GM21737 (cell line): ENCODE data around the gene BSPRY.

Source experiments
- ATAC-seq: cut with Tn5 transposase; IDR thresholded peaks from one replicate; pipeline ENCODE4 v1.9.1; 2021; ENCODE audit warnings: mild to moderate bottlenecking, moderate library complexity; ENCODE audit not compliant: unreplicated experiment

The BSPRY gene

DNA sequence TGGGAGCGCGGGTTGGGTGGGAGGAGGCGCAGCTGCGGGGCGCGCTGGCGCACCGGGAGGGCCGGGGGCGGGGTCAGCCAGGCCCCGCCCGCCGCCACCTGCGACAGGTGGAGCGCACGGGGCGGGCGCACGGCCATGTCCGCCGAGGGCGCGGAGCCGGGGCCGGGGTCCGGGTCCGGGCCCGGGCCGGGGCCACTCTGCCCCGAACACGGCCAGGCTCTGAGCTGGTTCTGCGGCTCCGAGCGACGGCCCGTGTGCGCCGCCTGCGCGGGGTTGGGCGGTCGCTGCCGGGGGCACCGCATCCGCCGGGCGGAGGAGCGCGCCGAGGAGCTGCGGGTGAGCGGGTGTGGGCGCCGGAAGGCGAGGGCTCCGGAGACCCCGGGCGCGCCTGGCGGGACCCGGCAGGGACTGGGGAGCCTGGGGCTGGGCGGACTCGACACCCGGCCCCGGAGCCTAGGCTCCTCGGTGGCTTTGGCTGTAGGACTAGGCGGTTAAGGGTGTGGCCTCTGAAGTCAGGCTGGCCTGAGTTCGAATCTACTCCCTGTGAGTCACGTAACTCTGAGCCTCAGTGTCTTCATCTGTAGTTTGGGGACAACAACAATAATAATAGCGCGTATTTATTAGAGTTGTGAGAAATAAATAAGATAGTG, at the start of gene BSPRY:
Gene BSPRY, plus strand, starts transcription at position 97 of the 650 bp plus-strand sequence. Its CDS starts 39 bp downstream, at position 136.
- no peak for ATAC-seq

- ATAC-seq = no peak
These were observed 49.5 kb upstream of the BSPRY start for GRCh38 chr9:113299800-113300292.

- ATAC-seq = no peak
These were observed 47.8 kb upstream of the BSPRY start for GRCh38 chr9:113301548-113301947.

DNA sequence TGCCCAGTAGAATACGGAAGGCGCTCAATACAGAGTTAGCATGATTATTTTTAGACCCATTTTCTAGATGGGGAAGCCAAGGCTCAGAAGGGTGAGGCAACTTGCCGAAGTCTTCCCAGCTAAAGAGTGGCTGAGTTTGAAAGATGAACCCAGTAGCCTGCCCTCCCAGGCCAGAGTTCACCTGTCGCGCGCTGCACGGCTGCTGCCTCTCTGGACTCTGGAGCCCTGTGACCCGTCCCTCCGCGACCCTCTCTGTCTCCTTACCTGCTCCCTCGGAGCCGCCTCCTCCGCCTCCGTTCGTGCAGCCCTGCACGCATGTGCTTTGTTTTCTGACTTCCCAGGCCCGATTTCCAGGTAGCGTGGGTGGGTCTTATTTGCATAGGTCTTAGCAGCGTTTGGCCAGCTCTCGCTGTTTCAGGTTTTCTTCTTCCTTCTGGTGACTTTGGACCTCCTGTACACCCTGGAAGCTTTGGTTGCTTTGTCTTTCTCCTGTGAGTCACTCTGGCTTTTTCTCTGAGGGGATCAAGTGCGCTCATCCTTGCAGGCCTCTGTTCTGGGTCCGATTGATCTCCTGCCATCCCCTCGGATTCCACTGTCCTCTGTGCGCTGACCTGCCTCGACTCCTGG, 46.4 kb upstream of the BSPRY start, which contains the start of gene RNF183:
Gene RNF183, minus strand, starts transcription at position 585 of the 627 bp plus-strand sequence. CDS start 5,192 bp downstream, outside the sequence.
- ATAC-seq = no peak

DNA sequence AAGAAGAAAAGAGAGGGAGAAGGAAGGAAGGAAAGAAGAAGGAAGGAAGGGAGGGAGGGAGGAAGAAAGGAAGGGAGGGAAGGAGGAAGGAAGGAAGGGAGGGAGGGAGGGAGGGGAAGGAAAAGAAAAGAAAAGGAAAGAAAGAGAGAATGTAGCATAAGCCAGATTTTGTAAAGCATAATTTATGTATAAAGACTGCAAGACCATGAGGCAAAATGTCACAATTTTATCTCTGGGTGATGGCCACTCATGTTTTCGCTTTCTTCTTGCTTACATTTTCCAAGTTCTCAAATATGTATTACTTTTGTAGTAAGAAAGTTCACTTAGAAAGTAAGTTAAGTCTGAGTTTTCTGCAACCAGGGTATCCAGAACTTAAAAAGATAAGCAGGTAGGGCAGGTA, 42.8 kb upstream of the BSPRY start:
- ATAC-seq = no peak

DNA sequence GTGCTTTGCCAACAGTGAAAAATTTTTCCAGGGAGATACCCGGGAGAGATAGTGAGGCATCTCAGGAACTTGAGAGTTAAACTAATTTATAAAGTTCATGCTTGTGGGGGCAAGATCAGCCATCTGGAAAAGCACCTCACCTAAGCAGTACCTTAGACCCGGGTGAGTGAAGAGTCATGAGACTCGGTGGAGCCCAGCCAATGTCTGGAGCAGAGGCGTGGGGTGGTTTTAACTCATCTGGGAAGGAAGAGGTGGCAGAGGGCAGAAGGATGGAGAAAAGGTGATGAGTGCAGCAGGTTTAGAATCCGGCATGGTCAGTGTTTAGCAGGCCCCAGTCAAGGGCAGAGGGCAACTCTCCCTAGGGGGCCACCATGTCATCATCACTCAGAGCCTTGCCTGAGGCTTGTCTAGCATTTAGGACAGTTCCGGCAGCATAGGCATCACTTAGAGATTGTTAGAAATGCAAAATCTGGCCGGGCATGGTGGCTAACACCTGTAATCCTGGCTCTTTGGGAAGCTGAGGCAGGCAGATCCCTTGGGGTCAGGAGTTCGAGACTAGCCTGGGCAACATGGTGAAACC, 41.9 kb upstream of the BSPRY start:
- ATAC-seq = no peak

GRCh38 chr9:113309204-113309813, 40.0 kb upstream of the BSPRY start:
- no peak for ATAC-seq

DNA sequence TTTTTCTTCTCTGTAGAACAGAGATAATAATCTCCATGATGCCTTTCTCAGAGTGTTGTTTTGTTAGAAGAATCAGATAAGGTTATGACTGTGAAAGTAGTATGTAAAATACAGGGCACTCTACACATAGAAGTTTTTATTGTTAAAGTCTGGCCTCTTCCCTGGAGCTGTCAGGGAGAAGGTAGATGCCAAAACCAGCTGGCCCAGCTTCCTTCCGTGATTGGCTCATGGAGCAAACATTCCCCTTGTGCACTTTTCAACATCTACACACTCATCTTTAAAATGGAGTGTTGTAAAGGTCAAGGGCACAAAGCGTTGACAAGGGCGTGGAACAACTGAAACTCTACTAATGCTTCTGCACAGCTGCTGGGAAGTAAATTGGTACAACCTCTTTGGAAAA, 38.8 kb upstream of the BSPRY start:
- no peak for ATAC-seq

- ATAC-seq = no peak
These were observed 37.4 kb upstream of the BSPRY start for GRCh38 chr9:113311961-113312360.

DNA sequence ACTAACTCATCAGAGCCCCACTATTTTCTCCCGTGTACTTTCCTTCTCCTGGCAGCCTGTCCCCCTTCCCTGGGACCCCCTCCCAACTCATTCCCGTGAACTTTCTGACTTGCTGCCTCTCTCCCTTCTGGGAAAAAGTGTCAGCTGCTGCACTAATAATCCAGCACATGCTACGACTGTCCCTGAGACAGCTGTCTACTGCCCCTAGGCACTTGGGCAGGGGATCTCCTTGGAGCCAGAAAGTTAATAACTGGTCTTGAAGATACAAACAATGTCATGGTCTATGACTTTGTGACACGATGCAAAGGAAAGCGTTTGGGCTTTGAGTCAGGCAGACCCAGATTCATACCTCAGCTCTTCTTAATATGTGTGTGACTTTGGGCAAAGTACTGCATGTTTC, 36.1 kb upstream of the BSPRY start:
- no peak for ATAC-seq

GRCh38 chr9:113315231-113315630, 34.1 kb upstream of the BSPRY start:
- no peak for ATAC-seq

DNA sequence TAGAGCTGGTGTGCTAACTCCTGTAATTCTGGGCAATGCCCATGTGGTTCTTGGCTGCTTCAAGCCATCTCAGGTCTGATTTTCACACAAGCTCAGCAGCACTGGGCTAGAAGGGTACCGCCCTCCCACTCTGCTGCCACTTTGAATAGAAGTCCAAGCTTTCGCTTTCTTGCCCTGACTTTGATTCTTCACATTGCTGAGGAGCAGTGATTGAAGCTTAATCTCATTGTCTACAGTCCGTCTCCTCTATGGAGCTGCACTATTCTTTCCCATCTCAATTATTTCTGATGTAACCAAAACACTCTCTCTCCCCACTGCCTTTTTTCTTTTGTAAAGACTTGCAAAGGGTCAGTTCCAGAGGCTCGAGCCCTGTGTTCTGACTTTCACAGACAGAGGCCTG, 33.3 kb upstream of the BSPRY start:
- ATAC-seq = no peak

DNA sequence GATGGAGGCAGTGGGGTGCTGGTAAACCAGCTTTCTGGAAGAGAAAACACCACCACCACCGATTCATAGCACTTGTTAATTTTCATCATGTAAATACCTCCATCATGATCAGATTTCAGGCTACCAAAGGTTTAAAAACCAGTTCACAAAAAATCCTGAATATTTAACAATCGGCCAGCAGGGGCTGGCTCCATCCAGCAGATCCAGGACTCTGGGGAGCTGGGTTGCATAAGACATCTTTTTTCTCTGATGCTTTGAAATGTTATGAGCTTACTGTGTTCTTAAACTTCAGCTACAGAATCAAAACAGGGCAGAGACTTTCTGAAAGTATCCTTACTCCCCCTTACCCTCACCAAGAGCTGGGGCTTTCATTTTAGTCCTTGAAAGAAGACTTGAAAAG, 31.6 kb upstream of the BSPRY start:
- ATAC-seq = no peak

DNA sequence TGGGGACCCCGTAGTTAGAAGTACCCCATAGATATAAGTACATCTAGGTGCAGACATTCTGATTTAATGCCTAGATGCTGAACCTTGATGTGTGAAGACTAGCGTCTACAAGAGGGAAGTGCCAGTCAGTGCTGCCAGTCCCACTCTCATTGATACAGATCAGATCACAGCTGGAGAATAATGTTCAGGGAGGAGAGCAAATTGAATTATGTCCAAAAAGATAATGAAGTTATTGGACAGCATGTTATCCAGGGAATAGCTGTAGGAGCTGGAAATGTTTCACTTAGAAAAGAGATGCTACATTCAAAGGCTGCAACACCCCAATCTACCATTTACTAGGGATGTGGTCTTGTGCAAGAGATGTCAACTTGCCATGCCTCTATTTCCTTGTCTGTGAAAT, 30.3 kb upstream of the BSPRY start:
- ATAC-seq = no peak

DNA sequence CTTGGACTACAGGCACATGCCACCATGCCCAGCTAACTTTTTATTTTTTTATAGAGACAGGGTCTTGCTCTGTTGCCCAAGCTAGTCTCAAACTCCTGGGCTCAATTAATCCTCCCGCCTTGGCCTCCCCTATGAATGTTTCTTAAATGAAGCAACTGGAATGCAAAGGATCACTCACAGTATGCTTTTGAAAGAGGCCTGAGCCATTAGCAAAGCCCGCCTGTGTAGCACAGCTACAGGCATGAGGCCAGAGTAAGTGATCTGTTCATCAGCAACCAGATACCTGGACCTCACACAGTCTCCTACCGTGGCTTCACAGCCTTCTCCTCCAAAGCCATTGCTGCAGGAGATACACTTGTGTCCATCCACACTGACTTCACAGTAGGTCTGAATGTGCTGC, 29.3 kb upstream of the BSPRY start:
- ATAC-seq = no peak

DNA sequence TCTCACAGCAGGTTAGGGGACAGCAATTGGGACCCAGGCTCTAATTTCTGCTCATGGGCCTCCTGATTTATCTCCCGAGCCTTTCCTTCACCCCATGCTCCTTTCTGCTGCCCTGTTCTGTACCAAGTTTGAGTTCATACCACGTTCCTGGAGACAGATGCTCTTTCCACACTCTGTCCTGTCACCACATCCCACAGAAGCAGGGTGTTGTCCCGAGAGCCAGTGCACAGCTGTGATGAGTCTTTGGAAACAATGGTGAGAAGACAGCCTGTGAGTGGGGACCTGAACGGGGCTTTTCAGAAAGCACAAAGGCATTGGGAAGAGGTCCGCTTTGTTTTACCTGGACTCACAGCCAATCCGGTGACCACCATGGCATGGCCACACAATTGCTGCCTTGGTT, 26.7 kb upstream of the BSPRY start:
- no peak for ATAC-seq

DNA sequence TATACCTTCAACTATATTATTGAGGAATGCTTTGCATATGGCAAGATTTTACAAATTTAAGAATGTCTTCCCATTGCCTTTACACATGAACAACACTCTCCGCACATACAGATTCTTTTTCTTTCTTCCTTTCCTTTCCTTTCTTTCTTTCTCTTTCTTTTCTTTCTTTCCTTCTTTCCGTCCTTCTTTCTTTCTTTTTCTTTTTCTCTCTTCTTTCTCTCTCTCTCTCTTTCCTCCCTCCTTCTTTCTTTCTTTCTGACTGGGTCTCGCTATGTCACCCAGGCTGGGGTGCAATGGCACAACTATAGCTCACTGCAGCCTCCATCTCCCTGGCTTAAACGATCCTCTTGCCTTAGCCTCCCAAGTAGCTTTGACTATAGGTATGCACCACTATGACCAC, 23.1 kb upstream of the BSPRY start:
- ATAC-seq = no peak

DNA sequence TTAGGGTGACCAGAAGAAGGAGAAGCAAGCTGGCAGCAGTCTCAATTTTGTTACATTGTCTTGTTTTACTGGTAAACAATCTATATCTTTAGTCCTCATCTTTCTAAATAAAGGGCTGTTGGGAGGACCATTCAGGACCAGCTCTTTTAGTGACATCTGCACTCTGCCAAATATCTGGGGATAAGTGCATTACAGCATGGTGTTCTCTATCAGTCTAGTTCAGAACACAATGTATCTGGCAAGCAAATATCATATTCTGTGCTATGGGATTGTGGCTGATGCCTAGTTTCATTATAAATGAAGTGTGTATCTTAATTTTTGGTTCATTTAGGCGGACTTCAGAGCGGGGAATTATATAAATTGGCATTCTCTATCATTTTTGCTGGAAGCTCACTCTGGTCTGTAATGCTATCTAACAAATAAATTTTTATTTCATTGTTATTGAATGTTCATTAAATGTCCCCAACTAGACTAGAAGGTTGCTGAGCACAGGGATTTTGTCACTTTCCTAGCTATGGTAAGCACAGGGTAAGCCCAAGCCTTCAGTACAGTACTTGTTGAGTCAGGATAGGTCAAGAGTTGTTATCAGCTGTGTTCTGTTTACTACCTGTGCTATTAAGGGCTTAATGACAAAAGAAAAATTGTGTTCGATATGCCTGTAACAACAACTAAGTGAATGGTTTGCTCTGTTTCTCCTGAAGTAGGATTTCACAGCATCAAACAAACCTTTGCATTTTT, 21.1 kb upstream of the BSPRY start:
- ATAC-seq = no peak

GRCh38 chr9:113331780-113332179, 17.6 kb upstream of the BSPRY start:
- no peak for ATAC-seq

DNA sequence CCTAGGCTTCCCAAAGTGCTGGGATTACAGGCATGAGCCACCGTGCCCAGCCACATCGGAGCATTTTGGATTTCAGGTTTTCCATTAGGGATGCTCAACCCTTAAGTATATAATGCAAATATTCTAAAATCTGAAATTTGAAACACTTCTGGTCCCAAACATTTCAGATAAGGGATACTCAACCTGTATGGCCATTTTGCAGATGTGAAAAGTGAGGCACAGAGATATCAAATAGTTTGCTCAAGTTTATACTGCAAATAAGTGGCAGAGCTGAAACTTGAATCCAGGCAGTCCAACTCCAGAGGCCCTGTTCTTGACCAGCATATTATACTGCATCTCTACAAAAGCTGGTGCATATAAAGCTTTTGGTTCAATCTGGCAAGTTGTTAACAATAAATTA, 11.6 kb upstream of the BSPRY start:
- ATAC-seq = no peak
